ENCODE measurements around the gene PURA.

Gene PURA

GRCh38 chr5:140076142-140076541, 37.8 kb upstream of the PURA start:
- Histone ChIP-seq H3K36me3 (replicated peaks; ENCODE audit: low read depth, low read length) (no peaks in the 10 kb centered on the region), H3K27ac (ENCODE audit: low read length) (no peak overlapping the region), H3K4me2 (ENCODE audit: low read length) (no peak overlapping the region), H3K4me1 (ENCODE audit: low read length) (0 out of 2 replicates have a peak, but pooled peaks cover 4% of the 10 kb centered on the region), H3K9ac (ENCODE audit: low read length) (no peak overlapping the region), H3K79me2 (ENCODE audit: low read length) (no peaks in the 10 kb centered on the region), H4K20me1 (ENCODE audit: insufficient read depth, low read length) (no peaks in the 10 kb centered on the region), H3K27me3 (ENCODE audit: low read depth, low read length) (peaks cover 9% of the 10 kb centered on the region; the same call in 1 of the 2 replicates), H2AFZ (ENCODE audit: low read depth, low read length) (no peak overlapping the region), H3K9me3 (ENCODE audit: insufficient read depth, low read length) (no peaks in the 10 kb centered on the region), H3K4me3 (ENCODE audit: low read length) (no peak overlapping the region)
- TF ChIP-seq CTCF (IDR thresholded peaks at IDR 0.05; ENCODE audit: low read depth, low read length) (no peak), EZH2phosphoT487 (IDR thresholded peaks at IDR 0.05; ENCODE audit: low read depth) (no peak)

- 0 out of 2 replicates have a peak, but pooled peaks cover 4% of the 10 kb centered on the region for H3K4me1 ChIP-seq (ENCODE audit: low read length)
- no peak overlapping the region for H2AFZ ChIP-seq (ENCODE audit: low read depth, low read length)
- H3K27me3 ChIP-seq (ENCODE audit: low read depth, low read length): peaks cover 12% of the 10 kb centered on the region; the same call in 1 of the 2 replicates
- TF ChIP-seq EZH2phosphoT487 (IDR thresholded peaks at IDR 0.05; ENCODE audit: low read depth): no peak
- no peak for TF ChIP-seq CTCF (IDR thresholded peaks at IDR 0.05; ENCODE audit: low read depth, low read length)
- H3K79me2 ChIP-seq (ENCODE audit: low read length): no peaks in the 10 kb centered on the region
- no peaks in the 10 kb centered on the region for H3K36me3 ChIP-seq (replicated peaks; ENCODE audit: low read depth, low read length)
- no peaks in the 10 kb centered on the region for H3K9me3 ChIP-seq (ENCODE audit: insufficient read depth, low read length)
- no peak overlapping the region for H3K4me2 ChIP-seq (ENCODE audit: low read length)
- H4K20me1 ChIP-seq (ENCODE audit: insufficient read depth, low read length): no peaks in the 10 kb centered on the region
- H3K4me3 ChIP-seq (ENCODE audit: low read length): no peak overlapping the region
- no peak overlapping the region for H3K27ac ChIP-seq (ENCODE audit: low read length)
- H3K9ac ChIP-seq (ENCODE audit: low read length): no peak overlapping the region
These were observed 37.1 kb upstream of the PURA start for GRCh38 chr5:140076788-140077187.

GRCh38 chr5:140083120-140083519, 30.8 kb upstream of the PURA start:
- Histone ChIP-seq H2AFZ (ENCODE audit: low read depth, low read length) (no peak overlapping the region), H3K4me2 (ENCODE audit: low read length) (no peak overlapping the region), H3K4me3 (ENCODE audit: low read length) (no peak overlapping the region), H3K79me2 (ENCODE audit: low read length) (no peaks in the 10 kb centered on the region), H3K36me3 (replicated peaks; ENCODE audit: low read depth, low read length) (no peaks in the 10 kb centered on the region), H3K9me3 (ENCODE audit: insufficient read depth, low read length) (no peaks in the 10 kb centered on the region), H3K9ac (ENCODE audit: low read length) (no peak overlapping the region), H3K27me3 (ENCODE audit: low read depth, low read length) (peaks cover 29% of the 10 kb centered on the region), H3K4me1 (ENCODE audit: low read length) (no peaks in the 10 kb centered on the region), H3K27ac (ENCODE audit: low read length) (no peak overlapping the region), H4K20me1 (ENCODE audit: insufficient read depth, low read length) (no peaks in the 10 kb centered on the region)
- no peak for TF ChIP-seq EZH2phosphoT487 (IDR thresholded peaks at IDR 0.05; ENCODE audit: low read depth)
- TF ChIP-seq CTCF (IDR thresholded peaks at IDR 0.05; ENCODE audit: low read depth, low read length): no peak

DNA sequence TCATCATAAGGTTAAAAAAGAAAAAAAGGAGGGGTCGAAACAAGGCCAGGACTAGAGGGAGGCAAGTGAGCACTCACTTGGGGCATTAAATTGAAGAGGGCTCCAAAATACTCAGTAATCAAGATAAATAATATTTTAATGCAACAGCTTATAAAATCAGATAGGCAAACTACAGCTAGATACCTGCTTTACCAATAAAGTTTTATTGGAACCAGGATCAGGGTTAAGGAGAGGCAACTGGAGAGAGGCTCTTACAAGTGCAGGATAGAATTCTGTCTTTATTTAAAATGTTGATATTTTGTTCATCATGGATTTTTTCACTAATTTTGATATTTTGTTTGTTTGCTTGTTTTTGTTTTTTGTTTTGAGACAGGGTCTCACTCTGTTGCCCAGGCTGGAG, 30.3 kb upstream of the PURA start:
- Histone ChIP-seq H3K27me3 (ENCODE audit: low read depth, low read length) (peaks cover 29% of the 10 kb centered on the region), H3K4me3 (ENCODE audit: low read length) (no peak overlapping the region), H3K27ac (ENCODE audit: low read length) (no peak overlapping the region), H3K9me3 (ENCODE audit: insufficient read depth, low read length) (no peaks in the 10 kb centered on the region), H3K4me1 (ENCODE audit: low read length) (no peaks in the 10 kb centered on the region), H3K36me3 (replicated peaks; ENCODE audit: low read depth, low read length) (no peaks in the 10 kb centered on the region), H3K79me2 (ENCODE audit: low read length) (no peaks in the 10 kb centered on the region), H3K9ac (ENCODE audit: low read length) (no peak overlapping the region), H2AFZ (ENCODE audit: low read depth, low read length) (no peak overlapping the region), H3K4me2 (ENCODE audit: low read length) (no peak overlapping the region), H4K20me1 (ENCODE audit: insufficient read depth, low read length) (no peaks in the 10 kb centered on the region)
- TF ChIP-seq EZH2phosphoT487 (IDR thresholded peaks at IDR 0.05; ENCODE audit: low read depth) (no peak), CTCF (IDR thresholded peaks at IDR 0.05; ENCODE audit: low read depth, low read length) (no peak)

Data from OCI-LY3 (cell line).